Stimulated activated CD4-positive, alpha-beta T cell treated with anti-CD3 and anti-CD28 coated beads, Interleukin-12 subunit alpha, Interleukin-12 subunit beta, amount 100 ng/mL, for 48 hours (primary cell): ENCODE data around the gene A4GNT.
"Not testable (repeated sequence)": the region's sequence is repeated elsewhere in the genome, so short reads cannot be mapped to it uniquely, and the experiment has no call there.

ENCODE experiments used
- DNase-seq, 3 donors: peaks; one replicate each; pipeline ENCODE4 v3.0.0-alpha.2; 2020; ENCODE audit warnings: low read depth in 2 of 3, low spot score in 1 of 3

The A4GNT gene

DNA sequence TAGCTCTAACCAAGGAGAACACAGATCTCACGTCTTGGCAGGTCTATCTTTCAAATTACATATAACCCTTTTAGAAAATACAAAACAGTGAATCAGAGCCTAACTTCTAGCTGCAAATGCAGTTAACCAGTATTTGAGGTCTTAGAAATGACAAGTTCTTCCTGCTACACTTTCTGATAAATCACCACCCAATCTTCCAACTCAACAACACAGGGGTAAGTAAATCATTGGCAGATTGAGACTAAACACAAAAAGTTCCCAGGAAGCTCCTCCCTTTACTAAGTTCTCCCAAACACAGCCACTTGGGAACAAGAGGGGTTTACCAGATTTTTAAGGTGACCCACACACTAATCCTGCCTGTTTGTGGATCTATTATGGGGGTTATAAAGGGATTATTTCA lies at the start of gene A4GNT:
TSS of gene A4GNT (minus strand) at position 152 of the 400 bp plus-strand sequence. CDS start 1,134 bp downstream, outside the sequence.
- no peak for DNase-seq

DNA sequence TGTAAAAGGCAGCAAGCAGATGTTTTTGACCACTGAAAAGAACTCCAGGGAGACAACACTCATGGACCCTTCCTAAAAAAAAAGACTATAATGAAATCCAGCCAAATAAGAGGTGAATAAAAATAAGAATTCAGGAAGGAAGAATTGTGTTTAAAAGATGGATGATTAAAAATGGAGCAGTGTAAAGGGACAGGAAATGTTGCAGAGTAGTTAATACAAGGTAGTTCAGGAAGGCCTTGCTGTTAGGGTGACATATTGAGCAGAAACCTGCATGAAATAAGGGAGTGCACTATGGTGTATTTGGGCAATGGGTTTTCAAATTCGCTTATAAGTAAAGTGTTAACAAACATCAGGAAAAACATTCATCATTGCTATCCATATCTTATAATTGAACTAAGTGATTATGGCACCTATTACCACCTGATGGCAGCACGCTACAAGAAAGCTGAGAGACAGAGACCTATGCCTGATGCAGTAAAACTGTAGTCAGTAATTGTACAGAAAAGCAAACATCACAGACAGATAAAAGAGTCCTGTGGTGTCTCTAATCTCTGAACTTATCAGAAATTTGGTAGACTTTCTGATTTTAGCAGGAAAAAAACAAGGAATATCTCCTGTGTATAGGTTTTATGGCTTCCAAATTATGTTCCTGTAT lies 48.3 kb upstream of the A4GNT start:
- DNase-seq: peak in 1 of 3 donors; percentile 18

DNA sequence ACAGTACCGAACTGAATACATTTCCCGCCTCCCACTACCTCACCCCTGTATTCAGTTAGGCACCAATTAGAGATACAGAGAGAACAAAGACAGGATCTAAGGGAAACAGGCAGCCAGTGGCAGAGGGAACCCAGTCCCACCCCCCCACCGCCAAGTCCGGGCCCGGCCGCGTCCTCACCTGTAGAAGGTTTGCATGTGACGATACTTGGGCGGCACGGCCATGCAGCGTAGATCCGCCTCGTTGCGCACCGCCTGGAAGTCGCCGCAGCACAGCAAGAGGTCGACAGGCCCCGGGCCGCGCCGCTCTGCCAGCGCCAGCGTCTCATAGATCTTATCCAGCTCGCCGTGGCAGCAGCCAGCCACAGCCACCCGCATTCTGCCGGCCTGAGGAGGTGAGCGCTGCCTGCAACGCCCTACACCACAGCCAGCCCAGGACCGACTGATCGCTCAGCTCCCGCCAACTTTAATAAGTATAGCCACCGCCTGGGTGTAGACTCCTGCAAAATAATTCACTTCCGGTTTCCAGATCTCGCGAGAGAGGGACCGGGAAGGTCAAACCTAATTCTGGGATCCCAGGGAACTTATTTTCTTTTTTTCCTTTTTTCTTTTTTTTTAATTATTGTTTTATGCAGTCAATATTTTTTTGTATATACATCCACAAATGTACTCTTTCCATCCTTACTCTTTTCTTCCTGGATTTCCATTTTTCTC lies 42.4 kb upstream of the A4GNT start, which contains the start of gene DBR1:
TSS of gene DBR1 (minus strand) at position 501 of the 711 bp plus-strand sequence. CDS start at position 375, 126 bp downstream.
- DNase-seq: peak; percentile 63 to 82 (median 68)

DNA sequence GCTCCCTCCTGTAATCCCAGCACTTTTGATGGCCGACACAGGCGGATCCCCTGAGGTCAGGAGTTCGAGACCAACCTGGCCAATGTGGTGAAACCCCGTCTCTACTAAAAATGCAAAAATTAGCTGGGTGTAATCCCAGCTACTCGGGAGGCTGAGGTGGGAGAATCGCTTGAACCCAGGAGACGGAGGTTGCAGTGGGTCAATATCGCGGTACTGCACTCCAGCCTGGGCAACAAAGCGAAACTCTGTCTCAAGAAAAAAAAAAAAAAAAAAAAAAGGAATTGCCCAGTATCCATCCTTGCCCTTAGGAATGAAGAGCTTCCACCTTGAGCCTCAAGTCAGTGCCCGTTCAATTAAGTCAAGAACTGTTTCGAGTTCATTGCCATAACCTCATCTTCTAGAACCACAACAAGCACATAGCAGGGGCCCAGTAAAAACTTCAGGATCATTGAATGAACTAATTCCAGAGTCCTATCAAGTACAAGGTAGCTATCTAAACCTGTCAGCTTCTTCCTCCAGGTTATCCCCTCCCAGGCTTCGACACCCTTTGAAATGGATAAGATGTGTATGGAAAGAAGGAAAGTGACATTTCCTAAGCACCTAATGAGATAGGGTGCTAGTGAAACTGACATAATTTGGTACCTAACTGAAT lies 41.7 kb upstream of the A4GNT start:
- DNase-seq: peak in 1 of 3 donors; percentile 14

DNA sequence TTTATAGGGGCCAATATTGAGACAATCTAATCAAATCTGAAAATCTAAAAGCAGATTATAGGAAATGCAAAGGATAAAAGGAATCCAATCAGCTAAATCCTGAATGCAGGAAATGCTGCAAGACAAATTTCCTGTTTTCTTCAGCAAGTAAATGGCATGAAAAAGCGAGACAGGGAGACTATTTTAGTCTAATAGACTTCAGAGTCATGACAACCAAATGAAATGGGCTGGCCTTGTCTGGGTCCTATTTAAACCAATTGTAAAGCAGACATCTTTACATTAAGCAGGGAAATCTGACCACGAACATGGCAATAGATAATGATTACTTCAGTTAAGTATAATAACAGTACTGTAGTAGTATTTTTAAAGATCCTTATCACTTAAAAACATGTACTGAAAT lies 40.4 kb upstream of the A4GNT start:
- DNase-seq: no peak

DNA sequence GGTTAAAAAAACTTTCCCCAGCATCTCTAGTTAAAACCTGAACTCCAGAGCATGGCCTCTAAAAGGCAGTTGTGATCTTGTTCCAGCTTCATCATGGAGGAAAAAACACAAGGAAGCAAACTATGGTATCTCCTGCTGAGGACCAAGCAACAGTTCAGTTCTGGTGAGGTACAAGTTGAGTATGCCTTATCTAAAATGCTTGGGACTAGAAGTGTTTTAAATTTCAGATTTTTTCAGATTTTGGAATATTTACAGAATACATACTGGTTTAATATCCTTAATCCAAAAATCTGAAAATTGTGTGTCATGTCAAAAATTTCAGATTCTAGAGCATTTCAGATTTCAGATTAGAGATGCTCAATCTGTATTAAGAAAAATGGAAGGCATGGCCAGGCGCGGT lies 32.9 kb upstream of the A4GNT start:
- no peak for DNase-seq

DNA sequence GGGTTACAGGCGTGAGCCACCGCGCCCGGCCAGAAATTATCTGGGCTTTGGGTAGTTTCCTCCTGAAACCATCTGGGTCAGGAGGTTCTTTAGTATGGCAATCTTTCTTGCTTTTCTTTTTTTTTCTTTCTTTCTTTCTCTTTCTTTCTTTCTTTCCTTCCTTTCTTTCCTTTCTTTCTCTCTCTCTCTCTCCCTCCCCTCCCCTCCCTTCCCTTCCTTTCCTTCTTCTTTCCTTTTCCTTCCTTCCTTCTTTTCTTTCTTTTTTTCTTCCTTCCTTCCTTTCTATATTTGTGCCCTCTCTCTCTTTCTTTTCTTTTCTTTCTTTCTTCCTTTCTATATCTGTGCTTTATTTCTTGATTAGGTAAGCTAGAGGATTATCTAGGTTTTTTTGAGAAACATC lies 25.6 kb upstream of the A4GNT start:
- no peak for DNase-seq

DNA sequence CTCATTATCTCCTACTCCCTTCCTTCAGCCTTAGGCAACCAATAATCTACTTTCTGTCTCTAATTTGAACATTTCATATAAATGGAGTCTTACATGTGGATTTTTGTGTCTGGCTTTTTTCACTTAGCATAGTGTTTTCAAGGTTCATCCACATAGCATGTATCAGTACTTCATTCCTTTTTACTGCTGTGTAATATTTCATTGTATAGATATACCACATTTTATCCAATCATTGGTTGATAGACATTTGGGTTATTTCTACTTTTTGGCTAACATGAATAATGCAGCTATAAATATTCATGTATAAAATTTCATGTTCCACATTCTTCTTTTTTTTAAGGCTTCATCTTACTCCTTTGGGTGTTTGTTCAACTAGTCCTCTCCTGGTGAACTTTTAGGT lies 22.3 kb upstream of the A4GNT start:
- DNase-seq: no peak

DNA sequence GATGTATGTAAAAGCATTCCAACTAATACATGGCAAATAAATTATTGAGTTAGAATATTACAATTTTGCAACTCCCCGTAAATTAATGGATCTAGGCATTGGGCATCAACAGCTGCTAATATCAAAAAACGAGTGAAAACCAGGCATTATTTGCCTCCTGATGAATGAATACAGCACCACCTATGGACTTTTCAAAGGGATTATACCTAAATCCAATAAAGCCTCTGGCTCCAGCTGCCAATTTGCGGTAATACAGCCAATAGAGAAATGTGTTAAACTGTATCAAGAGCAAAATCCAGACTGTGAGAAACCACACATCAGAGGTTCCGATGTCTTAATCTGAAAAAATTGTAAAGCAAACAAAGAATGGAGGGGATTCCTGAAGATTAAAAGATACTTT lies 16.3 kb upstream of the A4GNT start:
- DNase-seq: no peak

DNA sequence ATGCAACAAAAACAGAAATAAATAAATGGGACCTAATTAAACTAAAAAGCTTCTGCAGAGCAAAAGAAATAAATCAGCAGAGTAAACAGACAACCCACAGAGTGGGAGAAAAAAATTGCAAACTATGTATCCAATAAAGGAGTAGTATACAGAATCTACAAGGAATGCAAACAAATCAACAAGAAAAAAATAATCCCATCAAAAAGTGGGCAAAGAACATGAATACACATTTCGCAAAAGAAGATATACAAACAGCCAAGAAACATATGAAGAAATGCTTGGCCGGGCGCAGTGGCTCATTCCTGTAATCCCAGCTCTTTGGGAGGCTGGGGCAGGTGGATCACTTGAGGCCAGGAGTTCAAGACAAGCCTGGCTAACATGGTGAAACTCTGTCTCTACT lies 10.0 kb upstream of the A4GNT start:
- DNase-seq: not testable (repeated sequence)

DNA sequence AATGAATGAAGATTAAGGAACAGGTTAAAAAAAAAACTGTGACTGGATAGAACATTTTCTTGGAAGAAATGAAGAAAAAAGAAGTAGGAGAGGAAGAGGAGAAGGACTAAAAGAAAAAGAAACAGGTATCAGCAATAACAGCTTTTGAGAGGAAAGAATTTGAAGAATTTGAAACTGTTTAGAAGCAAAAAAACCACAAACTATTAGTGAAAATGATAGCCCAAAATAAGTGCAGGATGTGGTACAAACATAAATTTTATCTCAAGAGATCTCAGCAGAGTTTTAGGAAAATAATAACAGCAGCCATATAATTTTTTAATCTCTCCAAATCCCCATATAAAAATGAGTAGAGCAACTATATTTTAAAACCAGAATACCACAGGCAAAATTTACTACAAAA lies 8.8 kb upstream of the A4GNT start:
- DNase-seq: no peak

DNA sequence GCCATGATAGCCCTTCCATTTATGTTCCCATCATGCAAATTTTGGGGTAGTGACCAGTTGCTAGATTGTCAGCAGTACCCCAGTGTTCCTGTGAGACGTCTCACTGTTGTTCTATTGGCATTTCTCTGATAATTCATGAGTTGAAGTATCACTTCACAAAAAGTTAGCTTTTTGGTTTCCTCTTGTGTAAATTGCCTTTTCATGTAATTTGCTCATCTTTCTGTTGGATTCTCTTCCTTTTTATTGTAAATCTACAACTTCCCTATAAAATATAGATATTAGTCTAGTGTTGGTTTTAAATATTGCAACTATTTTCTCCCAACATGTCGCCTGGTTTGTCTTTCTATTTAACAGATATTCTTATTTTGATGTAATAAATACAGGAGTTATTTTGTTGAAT lies 7.5 kb upstream of the A4GNT start:
- no peak for DNase-seq

DNA sequence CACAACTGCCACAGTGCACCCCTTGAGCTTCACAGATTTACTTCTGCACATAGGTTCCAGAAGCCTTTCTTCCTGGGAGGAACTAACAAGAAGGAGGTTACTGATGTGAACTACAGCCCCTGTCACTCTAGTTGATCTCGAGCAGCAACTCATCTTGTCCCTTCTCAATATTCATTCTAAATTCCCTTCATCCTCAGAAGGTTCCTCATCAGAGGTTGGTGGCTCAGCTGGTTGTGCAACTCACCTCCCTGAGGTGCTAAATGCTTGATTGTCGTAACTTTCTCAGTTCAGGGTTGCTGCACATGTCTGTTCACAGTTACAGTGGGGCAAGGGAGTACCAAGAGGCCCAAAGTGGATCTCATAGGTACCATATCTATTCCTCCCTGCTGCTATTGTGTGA lies 5.7 kb upstream of the A4GNT start:
- no peak for DNase-seq

DNA sequence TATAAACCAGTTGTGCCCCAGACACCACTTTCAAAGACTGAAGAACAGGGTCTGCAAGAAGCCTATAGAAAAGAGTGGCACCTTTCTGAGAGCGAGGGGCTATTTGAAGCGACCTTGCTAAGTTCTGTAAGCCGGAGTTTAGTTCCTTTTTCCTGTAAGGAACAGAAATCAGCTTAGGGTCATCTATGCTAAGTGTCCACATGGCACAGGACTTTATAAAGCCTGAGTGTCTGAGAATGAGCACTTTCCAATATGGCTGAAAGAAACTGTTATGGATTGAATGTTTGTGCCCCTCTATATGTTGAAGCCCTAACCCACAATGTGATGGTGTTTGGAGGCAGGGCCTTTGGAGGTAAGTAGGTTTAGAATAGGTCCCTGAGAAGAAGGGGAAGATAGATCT lies 4.0 kb upstream of the A4GNT start:
- DNase-seq: no peak

DNA sequence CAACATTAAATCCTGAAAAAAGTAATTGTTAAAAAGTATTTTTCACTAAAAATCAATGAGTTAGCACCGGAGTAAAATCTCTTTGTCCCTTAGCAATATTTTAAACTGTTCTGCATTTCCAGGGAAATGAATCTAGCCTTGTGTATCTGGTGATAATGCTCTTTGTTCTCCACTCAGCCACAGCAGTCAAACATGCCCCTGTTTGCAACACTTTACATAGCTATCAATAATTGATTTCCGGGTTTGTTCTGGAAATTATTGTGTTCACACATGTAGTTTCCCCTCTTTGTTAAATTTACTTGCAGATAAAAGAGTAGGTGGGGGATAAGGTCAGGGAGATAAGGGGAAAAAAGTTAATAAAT lies 3.6 kb upstream of the A4GNT start:
- no peak for DNase-seq

DNA sequence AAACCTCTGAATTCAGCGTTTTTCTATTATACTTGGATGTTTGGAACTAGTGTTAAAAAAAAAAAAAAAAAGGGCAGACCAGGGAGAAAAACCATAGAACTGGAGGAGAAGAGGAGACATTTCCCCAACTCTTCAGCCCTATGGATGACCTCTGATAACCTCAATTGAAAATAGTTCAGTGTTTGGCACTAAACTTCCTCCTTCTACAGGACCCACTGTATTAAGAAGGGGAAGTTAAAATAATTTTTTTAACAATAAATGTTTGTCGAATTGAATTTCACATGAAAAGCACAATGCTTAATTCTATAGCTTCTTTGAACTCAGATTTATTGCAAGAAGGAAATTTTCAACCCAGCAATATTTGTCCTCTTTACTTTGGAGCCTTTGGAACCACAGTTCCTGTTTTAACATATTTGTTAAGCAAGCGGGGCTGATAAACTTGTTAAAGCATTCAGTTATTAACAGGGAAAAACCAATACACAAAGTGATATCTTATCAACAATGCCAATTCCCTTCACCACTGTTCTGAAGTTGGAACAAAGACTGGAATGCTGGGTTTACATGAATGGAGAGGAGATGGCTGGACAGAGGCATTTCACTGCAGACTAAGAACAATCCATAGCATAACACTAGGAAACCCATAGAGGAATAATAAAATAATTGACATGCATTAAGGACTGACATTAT lies 3.1 kb upstream of the A4GNT start:
- DNase-seq: no peak

DNA sequence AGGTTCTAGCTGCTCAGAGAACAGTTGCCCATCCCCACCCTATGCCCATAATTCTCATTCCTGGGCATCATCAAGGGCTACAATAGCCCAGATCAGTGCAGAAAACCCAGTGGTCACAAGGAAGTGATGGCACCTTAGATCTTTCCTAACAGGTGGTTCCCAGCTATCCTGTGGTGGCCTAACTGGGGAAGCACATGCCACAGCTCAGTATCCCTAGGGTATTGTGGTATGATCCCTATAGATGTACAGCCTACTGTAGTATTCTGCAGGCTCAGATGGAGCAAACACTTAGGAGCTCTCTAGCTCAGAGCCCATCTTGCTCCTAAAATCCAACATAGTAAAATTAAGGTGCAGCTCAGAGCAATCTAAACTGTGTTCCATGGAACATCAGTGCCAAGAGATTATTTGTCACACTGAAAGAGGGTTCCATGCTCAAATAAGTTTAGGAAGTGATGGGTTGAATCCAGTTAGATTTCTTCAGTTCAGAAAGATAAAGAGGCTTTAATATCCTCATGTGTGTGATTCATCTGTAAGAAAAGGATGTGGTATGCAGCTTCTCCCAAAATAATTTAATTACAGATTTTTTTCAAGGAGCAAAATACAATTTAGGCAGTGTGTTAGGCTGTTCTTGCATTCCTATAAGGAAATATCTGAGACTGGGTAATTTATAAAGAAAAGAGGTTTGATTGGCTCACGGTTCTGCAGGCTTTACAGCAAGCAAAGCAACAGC lies 4.4 kb downstream of the A4GNT start:
- DNase-seq: no peak

DNA sequence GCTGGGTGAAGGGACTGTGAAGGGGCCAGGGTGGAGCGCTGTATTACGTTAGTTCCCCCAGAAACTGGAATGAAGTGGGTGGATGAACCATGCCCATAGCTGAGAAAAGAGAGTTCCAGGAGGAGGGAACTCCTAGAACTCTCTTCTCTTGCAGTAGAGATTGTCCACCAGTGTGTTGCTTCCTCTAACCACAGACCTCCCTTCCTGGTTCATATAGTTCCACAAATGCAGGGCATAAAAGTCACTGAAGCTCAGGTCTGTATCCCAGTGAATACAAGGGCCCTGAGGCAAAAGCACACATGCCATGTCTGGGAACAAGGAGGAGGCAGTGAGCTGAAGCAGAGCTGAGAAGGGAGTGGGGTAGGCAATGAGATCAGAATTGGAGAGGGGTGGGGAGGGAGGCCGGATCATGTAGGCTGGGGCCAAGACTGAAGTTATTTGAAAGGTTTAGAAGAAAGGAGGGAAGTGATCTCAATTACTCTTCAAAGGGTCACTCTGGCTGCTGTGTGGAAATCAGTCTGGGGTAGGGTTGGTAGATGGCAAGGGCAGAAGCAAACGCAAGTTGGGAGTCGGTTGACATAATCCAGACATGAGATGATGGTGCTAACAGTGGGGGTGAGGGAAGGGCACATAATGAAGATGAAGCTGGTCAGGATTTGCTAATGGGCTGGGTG lies 6.5 kb downstream of the A4GNT start:
- DNase-seq: no peak

DNA sequence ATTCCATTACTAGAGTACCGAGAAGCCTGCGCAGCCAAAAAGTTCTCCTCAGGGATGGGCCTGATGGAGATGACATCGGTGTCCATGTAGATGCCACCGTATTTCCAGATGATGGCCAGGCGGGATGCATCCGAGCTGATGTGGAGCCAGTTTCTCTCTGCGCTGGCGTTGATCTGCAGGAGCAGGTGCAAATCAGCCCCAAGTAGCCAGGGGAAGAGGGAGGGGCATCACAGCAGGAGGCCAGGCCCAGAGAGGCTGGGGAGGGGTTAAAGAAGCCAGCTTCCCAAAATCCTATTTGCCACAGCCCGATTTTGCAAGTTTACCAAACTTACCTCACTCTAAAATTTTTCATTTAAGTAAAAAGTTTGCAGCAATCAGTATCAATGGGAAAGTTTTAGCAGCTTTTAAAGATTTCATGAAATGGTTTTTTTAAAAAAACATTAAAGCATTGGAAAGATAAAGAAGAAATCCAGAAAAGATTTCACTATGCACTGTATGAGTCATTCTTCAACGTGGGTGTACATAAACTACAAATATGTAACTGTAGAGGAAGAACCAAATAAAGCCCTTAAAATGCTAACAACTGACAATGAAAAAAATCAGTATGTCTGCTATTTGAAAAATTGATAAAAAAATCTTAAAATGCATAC lies 7.4 kb downstream of the A4GNT start:
- DNase-seq: no peak

DNA sequence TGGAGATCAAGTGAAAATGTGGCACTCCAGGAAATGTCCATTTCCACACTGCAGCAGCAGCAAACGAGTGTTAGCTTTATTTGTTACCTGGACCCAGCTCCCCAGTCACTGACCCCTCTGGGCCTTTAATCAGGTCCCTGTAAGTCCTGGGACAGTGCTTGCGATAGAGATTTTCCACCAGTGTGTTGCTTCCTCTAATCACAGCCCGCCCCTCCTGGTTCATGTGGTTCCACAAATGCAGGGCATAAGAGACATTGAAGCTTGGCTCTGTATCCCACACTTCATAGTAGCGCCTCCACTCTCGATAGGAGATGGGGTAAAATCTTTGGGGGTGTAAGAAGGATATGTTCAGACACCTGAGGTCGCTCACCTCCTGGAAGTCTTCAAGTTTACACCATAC lies 8.0 kb downstream of the A4GNT start:
- DNase-seq: no peak
